GM12878 (cell line): ENCODE results near the gene PHF14. TPM values are rescaled to one million over a fixed set of nuclear protein-coding genes. Genes with fewer than 3 reads are reported as not detected.

Source experiments
- ATAC-seq: fragments of 200-7000 bp; cut with Tn5 transposase; 3 replicates; pipeline ENCODE4 v1.9.1; 2020; ENCODE audit warnings: mild to moderate bottlenecking, moderate library complexity
- BruUV-seq: library from RNA; stranded (reverse); fragments of 400-500 nt; replicated peaks from 2 replicates; lab custom pipeline; 2021; lab: Mats Ljungman, UMichigan
- CTCF ChIA-PET: fragments of 300-600 bp; sonication (Branson Sonifier 250); formaldehyde crosslinking; extraction: SDS; loops from one replicate; lab custom pipeline; 2021; ENCODE audit warnings: inconsistent platforms; lab: Yijun Ruan, JAX
- POLR2A ChIA-PET: fragments of 350-600 bp; formaldehyde crosslinking; extraction: SDS; loops from one replicate; lab custom pipeline; 2021; ENCODE audit warnings: inconsistent platforms; lab: Charles Lee
- RAD21 ChIA-PET: fragments of 300-600 bp; sonication (Branson Sonifier 250); formaldehyde crosslinking; loops from one replicate; lab custom pipeline; 2023; ENCODE audit warnings: antibody characterized with exemption; ENCODE audit not compliant: unreplicated experiment; lab: Charles Lee
- SMC1A ChIA-PET: fragments of 300-600 bp; sonication (Branson Sonifier 250); formaldehyde crosslinking; loops from one replicate; lab custom pipeline; 2023; ENCODE audit not compliant: unreplicated experiment, uncharacterized antibody; lab: Charles Lee
- DNase-seq: peaks from one replicate; pipeline ENCODE4 v3.0.0-alpha.2; 2011; ENCODE audit warnings: low read depth, low spot score
- FAIRE-seq: peaks from 3 replicates; lab custom pipeline; 2011; peaks lifted over from hg19 to GRCh38; lab: Jason Lieb, UNC
- H2AFZ ChIP-seq: 2 replicates; pipeline ENCODE4 v1.6.0; 2011; ENCODE audit warnings: low read depth, low read length, control low read depth; ENCODE audit not compliant: control insufficient read depth
- H3K27ac ChIP-seq: 2 replicates; pipeline ENCODE4 v1.5.1; 2011; ENCODE audit warnings: control low read depth; ENCODE audit not compliant: control insufficient read depth, insufficient read depth
- H3K27me3 ChIP-seq, 2 experiments: replicated peaks in 1 of 2; 2 replicates each; pipeline versions ENCODE4 v1.6.0 to v1.6.1; 2011; ENCODE audit warnings: low read length in 1 of 2; ENCODE audit not compliant: control insufficient read depth in 2 of 2, insufficient read depth in 2 of 2
- H3K36me3 ChIP-seq, 2 experiments: 2 replicates each; pipeline ENCODE4 v1.5.1; 2011; ENCODE audit warnings: low read length in 1 of 2; ENCODE audit not compliant: control insufficient read depth in 2 of 2, insufficient read depth in 2 of 2
- H3K4me1 ChIP-seq: 2 replicates; pipeline ENCODE4 v1.6.1; 2011; ENCODE audit warnings: mild to moderate bottlenecking, low read length, moderate library complexity, mixed read lengths; ENCODE audit not compliant: control insufficient read depth, insufficient read depth
- H3K4me2 ChIP-seq: 2 replicates; pipeline ENCODE4 v1.6.0; 2011; ENCODE audit warnings: control low read depth; ENCODE audit not compliant: control insufficient read depth, insufficient read depth
- H3K4me3 ChIP-seq: fragments of 200-600 bp; sonication (generic); 2 replicates; pipeline ENCODE4 v1.5.1; 2016
- H3K79me2 ChIP-seq: 2 replicates; pipeline ENCODE4 v1.6.0; 2011; ENCODE audit warnings: low read length; ENCODE audit not compliant: control insufficient read depth, insufficient read depth
- H3K9ac ChIP-seq: 2 replicates; pipeline ENCODE4 v1.8.0; 2011; ENCODE audit warnings: low read length, control low read depth, mixed read lengths; ENCODE audit not compliant: control insufficient read depth, insufficient read depth
- H3K9me3 ChIP-seq: replicated peaks from 3 replicates; pipeline ENCODE4 v1.5.1; 2011; ENCODE audit warnings: mild to moderate bottlenecking, low read length; ENCODE audit not compliant: control insufficient read depth, insufficient read depth
- H4K20me1 ChIP-seq: 2 replicates; pipeline ENCODE4 v1.6.0; 2011; ENCODE audit not compliant: control insufficient read depth, insufficient read depth
- EED ChIP-seq: sonication (generic); IDR thresholded peaks from 2 replicates; pipeline ENCODE4 v1.6.1; 2016; ENCODE audit warnings: antibody characterized with exemption, low read depth
- ESRRA ChIP-seq: IDR thresholded peaks from 2 replicates; pipeline ENCODE4 v1.6.1; 2012; ENCODE audit warnings: mild to moderate bottlenecking, low read length, improper control_type of control experiment
- FOXK2 ChIP-seq: fragments of 450-650 bp; IDR thresholded peaks from 2 replicates; pipeline ENCODE4 v1.6.1; 2017; ENCODE audit warnings: mild to moderate bottlenecking, moderate library complexity
- HCFC1 ChIP-seq: fragments of 150-350 bp; IDR thresholded peaks from 2 replicates; pipeline ENCODE4 v1.6.1; 2014; ENCODE audit warnings: low read length
- JUNB ChIP-seq: IDR thresholded peaks from 2 replicates; pipeline ENCODE4 v1.6.1; 2016; ENCODE audit warnings: antibody characterized with exemption, mild to moderate bottlenecking
- KAT2A ChIP-seq: conservative IDR thresholded peaks from 2 replicates; pipeline ENCODE4 v1.6.1; 2011; ENCODE audit warnings: low read depth, low read length; ENCODE audit not compliant: control insufficient read depth
- MEF2A ChIP-seq: IDR thresholded peaks from 2 replicates; pipeline ENCODE4 v1.6.1; 2011; ENCODE audit warnings: low read depth, mild to moderate bottlenecking, low read length, moderate library complexity; ENCODE audit not compliant: insufficient read depth
- NR2F1 ChIP-seq: fragments of 450-650 bp; conservative IDR thresholded peaks from 2 replicates; pipeline ENCODE4 v1.6.1; 2017; ENCODE audit warnings: mild to moderate bottlenecking
- POLR2AphosphoS2 ChIP-seq: IDR thresholded peaks from 2 replicates; pipeline ENCODE4 v1.6.1; 2011; ENCODE audit warnings: low read depth, mild to moderate bottlenecking, low read length, improper control_type of control experiment, moderate library complexity
- RB1 ChIP-seq: fragments of 450-650 bp; formaldehyde crosslinking; IDR thresholded peaks from 2 replicates; pipeline ENCODE4 v1.6.1; 2017; ENCODE audit warnings: mild to moderate bottlenecking, borderline replicate concordance
- SREBF2 ChIP-seq: IDR thresholded peaks from 2 replicates; pipeline ENCODE4 v1.6.1; 2012; ENCODE audit warnings: mild to moderate bottlenecking, low read length
- SUZ12 ChIP-seq: fragments of 200-600 bp; sonication (generic); IDR thresholded peaks from one replicate; pipeline ENCODE4 v1.6.1; 2018; ENCODE audit warnings: antibody characterized with exemption, mild to moderate bottlenecking; ENCODE audit not compliant: unreplicated experiment
- ZNF217 ChIP-seq: fragments of 450-650 bp; IDR thresholded peaks from 2 replicates; pipeline ENCODE4 v1.6.1; 2017; ENCODE audit warnings: antibody characterized with exemption, mild to moderate bottlenecking
- WGBS: methylation state at CpG from one replicate; pipeline ENCODE4 v1.1.6; 2016; ENCODE audit warnings: low lambda C conversion rate; ENCODE audit not compliant: insufficient replicate concordance, insufficient coverage; ENCODE audit errors: missing lambda C conversion rate; 5-methylcytosine and 5-hydroxymethylcytosine counted together
- in situ Hi-C: fragments of 300-500 bp; cut with MboI; formaldehyde crosslinking; loops from 9 replicates; pipeline ENCODE4 v1.14.3; 2018; ENCODE audit warnings: mixed read lengths
- intact Hi-C: fragments of 100-400 bp; cut with micrococcal nuclease; formaldehyde crosslinking; loops from one replicate; pipeline ENCODE4 v1.14.2; 2022; ENCODE audit not compliant: unreplicated experiment
- polyA plus RNA-seq, 11 experiments: library from polyadenylated mRNA; depleted of rRNA in 4 of 11; unstranded in 6 of 11; stranded (reverse) in 5 of 11; fragments of >200 nt; fragmentation: Nextera tagmentation in 4 of 11; fragmentation: Illumina TruSeq in 1 of 11; extraction: Ambion mirVana in 4 of 11; extraction: Trizol in 1 of 11; gene quantifications; 1 replicate in 1 of 11; 2 replicates in 10 of 11; pipeline versions ENCODE4 v1.2.1 to v1.2.3, GENCODE V29; 2011 to 2016; ENCODE audit warnings: inconsistent platforms in 2 of 11, missing spikeins in 2 of 11, low read depth in 1 of 11
- total RNA-seq, 4 experiments: library from RNA; depleted of rRNA in 3 of 4; stranded (reverse); fragments of >200 nt in 3 of 4; fragmentation: Illumina TruSeq in 1 of 4; extraction: Trizol in 1 of 4; gene quantifications; 2 replicates each; pipeline versions ENCODE4 v1.2.1 to v1.2.3, GENCODE V29; 2013 to 2021
- TF ChIP-seq, protein P1 (sequence below): fragments of 450-650 bp; IDR thresholded peaks from 2 replicates; pipeline ENCODE4 v1.6.1; 2016; ENCODE audit warnings: mild to moderate bottlenecking
- TF ChIP-seq, protein P2 (sequence below): IDR thresholded peaks from 2 replicates; pipeline ENCODE4 v1.6.1; 2012; ENCODE audit warnings: low read depth, low read length, improper control_type of control experiment
- TF ChIP-seq, protein P3 (sequence below): fragments of 450-650 bp; IDR thresholded peaks from 2 replicates; pipeline ENCODE4 v1.6.1; 2017; ENCODE audit warnings: mild to moderate bottlenecking, moderate library complexity

Gene PHF14
- total and polyA plus RNA-seq, 10 of the 15 experiments (the other 5 are each of a cell fraction or from before 2014, with no cell fraction given), result 21.3 to 47.1 (median 29.9) TPM

DNA sequence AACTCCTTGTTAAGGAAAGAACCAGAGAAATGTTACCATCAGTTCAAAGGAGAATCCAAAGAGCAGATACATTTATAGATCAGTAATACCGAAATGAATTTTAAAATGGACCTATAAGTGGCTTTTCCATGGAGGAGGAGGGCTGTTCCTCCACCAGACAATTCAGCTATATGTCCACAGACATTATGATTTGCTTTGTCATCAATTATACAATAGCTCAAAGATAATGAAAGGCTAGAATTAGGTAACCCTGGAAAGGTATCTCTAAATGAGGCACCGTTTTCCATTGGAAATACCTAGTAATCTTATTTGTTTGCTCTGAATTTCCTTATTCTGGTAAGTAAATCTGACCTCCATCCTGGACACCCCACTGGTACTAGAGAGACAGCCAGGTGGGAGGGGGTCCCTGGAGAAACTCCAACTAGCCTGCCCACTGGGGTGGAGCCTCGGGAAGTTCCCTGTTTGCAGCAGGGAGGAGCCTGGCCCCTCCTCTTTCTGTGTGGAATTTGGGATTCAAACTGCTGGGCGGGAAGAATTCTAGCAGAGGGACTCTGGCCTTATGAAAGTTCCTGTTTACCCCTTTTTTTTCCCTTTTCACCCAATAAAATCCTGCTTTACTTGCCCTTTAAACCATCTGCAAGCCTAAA, 218.0 kb downstream of the PHF14 start (continued):
- TF ChIP-seq, protein P1, sequence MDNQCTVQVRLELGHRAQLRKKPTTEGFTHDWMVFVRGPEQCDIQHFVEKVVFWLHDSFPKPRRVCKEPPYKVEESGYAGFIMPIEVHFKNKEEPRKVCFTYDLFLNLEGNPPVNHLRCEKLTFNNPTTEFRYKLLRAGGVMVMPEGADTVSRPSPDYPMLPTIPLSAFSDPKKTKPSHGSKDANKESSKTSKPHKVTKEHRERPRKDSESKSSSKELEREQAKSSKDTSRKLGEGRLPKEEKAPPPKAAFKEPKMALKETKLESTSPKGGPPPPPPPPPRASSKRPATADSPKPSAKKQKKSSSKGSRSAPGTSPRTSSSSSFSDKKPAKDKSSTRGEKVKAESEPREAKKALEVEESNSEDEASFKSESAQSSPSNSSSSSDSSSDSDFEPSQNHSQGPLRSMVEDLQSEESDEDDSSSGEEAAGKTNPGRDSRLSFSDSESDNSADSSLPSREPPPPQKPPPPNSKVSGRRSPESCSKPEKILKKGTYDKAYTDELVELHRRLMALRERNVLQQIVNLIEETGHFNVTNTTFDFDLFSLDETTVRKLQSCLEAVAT, result no peak

DNA sequence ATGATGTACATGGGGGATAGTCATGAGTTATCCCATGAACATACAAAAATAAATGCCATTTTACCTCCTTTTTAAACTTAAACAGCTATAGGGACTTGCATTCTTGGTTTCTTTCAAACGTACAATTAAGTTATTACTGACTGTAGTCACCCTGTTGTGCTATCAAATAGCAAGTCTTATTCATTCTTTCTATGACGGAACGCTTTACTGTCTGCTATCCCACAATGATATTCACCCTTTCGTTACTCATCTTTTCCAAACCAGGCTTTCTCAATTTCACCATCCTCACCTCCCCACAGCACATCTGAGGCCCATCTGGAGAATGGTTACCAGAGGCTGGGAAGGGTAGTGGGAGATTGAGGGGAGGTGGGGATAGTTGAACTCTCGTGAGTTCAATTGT, 218.8 kb downstream of the PHF14 start:
- WGBS, result 47% methylated on average over 5 of the region's 5 CpGs
- no peaks in the 10 kb centered on the region for H3K4me1 ChIP-seq
- H3K9ac ChIP-seq, result no peak overlapping the region
- BruUV-seq, result no TSS peak
- ChIA-PET CTCF (interaction anchor here (2.2 kb wide), 1 partner anchor 19 kb away, joined by 8 read pairs; no protein-coding TSS in a partner anchor), SMC1A (no interaction called here), RAD21 (no interaction called here), POLR2A (no interaction called here)
- H3K79me2 ChIP-seq, result no peaks in the 10 kb centered on the region
- H3K4me3 ChIP-seq, result no peak overlapping the region
- intact Hi-C loops (no loop called here), in situ Hi-C loops (no loop called here)
- no peak overlapping the region for H2AFZ ChIP-seq
- no peaks in the 10 kb centered on the region for H3K36me3 ChIP-seq
- TF ChIP-seq SUZ12 (no peak), RB1 (no peak), POLR2AphosphoS2 (no peak), JUNB (no peak), NR2F1 (no peak), HCFC1 (no peak), SREBF2 (no peak), MEF2A (no peak), FOXK2 (no peak), ESRRA (no peak), KAT2A (no peak), EED (no peak), ZNF217 (no peak)
- TF ChIP-seq, protein P2, sequence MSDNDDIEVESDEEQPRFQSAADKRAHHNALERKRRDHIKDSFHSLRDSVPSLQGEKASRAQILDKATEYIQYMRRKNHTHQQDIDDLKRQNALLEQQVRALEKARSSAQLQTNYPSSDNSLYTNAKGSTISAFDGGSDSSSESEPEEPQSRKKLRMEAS, result no peak
- TF ChIP-seq, protein P3, sequence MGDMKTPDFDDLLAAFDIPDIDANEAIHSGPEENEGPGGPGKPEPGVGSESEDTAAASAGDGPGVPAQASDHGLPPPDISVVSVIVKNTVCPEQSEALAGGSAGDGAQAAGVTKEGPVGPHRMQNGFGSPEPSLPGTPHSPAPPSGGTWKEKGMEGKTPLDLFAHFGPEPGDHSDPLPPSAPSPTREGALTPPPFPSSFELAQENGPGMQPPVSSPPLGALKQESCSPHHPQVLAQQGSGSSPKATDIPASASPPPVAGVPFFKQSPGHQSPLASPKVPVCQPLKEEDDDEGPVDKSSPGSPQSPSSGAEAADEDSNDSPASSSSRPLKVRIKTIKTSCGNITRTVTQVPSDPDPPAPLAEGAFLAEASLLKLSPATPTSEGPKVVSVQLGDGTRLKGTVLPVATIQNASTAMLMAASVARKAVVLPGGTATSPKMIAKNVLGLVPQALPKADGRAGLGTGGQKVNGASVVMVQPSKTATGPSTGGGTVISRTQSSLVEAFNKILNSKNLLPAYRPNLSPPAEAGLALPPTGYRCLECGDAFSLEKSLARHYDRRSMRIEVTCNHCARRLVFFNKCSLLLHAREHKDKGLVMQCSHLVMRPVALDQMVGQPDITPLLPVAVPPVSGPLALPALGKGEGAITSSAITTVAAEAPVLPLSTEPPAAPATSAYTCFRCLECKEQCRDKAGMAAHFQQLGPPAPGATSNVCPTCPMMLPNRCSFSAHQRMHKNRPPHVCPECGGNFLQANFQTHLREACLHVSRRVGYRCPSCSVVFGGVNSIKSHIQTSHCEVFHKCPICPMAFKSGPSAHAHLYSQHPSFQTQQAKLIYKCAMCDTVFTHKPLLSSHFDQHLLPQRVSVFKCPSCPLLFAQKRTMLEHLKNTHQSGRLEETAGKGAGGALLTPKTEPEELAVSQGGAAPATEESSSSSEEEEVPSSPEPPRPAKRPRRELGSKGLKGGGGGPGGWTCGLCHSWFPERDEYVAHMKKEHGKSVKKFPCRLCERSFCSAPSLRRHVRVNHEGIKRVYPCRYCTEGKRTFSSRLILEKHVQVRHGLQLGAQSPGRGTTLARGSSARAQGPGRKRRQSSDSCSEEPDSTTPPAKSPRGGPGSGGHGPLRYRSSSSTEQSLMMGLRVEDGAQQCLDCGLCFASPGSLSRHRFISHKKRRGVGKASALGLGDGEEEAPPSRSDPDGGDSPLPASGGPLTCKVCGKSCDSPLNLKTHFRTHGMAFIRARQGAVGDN, result no peak
- H3K9me3 ChIP-seq, result no peaks in the 10 kb centered on the region
- H3K4me2 ChIP-seq, result no peak overlapping the region
- H4K20me1 ChIP-seq, result no peaks in the 10 kb centered on the region
- H3K27me3 ChIP-seq, result no peaks in the 10 kb centered on the region
- ATAC-seq (no peak), DNase-seq (no peak), FAIRE-seq (no peak)
- no peak overlapping the region for H3K27ac ChIP-seq
